ENCODE data around the gene APLP1. TPM values are rescaled to one million over a fixed set of nuclear protein-coding genes. Genes with fewer than 3 reads are reported as not detected.

APLP1 gene
- total and polyA plus RNA-seq, 2 experiments from 2014 or later, result 30.2 to 36.0 TPM

GRCh38 chr19:35847911-35848310, 20.5 kb upstream of the APLP1 start:
- H3K36me3 Mint-ChIP-seq (ENCODE audit: low read depth), result no peaks in the 10 kb centered on the region; the same call in 2 of the 3 replicates
- peaks cover 28% of the 10 kb centered on the region for H3K27me3 ChIP-seq (ENCODE audit: insufficient read depth)

More at GRCh38 chr19:35847911-35848310, 20.5 kb upstream of the APLP1 start:
- ATAC-seq, result no peak
- H3K4me3 ChIP-seq, result no peak overlapping the region
- peaks cover 30% of the 10 kb centered on the region for H3K4me1 Mint-ChIP-seq
- H3K4me2 ChIP-seq, result no peak overlapping the region
- no peak overlapping the region for H3K27ac Mint-ChIP-seq
- H3K9me2 ChIP-seq (ENCODE audit: insufficient read depth), result peaks cover 6% of the 10 kb centered on the region
- no peaks in the 10 kb centered on the region for H3K79me2 ChIP-seq (replicated peaks; ENCODE audit: insufficient read depth)
- no peaks in the 10 kb centered on the region for H3K36me3 ChIP-seq (ENCODE audit: insufficient read depth)
- H3F3A ChIP-seq (replicated peaks; ENCODE audit: low read depth), result 0 out of 2 replicates have a peak, but pooled peaks cover 3% of the 10 kb centered on the region
- peaks cover 2% of the 10 kb centered on the region; the same call in 1 of the 2 replicates for H4K20me1 ChIP-seq (replicated peaks; ENCODE audit: insufficient read depth)
- H3K9me3 Mint-ChIP-seq, result peaks cover 3% of the 10 kb centered on the region; the same call in 1 of the 3 replicates
- no peak overlapping the region for H3K4me3 Mint-ChIP-seq
- no peak overlapping the region for H2AFZ ChIP-seq
- no peak for DNase-seq (ENCODE audit: low spot score)
- H3K27ac ChIP-seq (ENCODE audit: low read depth), result no peak overlapping the region
- TF ChIP-seq EZH2phosphoT487 (IDR thresholded peaks at IDR 0.05; ENCODE audit: unreplicated experiment) (no peak), ZNF114 (CRISPR knock-in tag; IDR thresholded peaks at IDR 0.05) (no peak), ETS1 (IDR thresholded peaks at IDR 0.05) (no peak), ZNF331 (CRISPR knock-in tag; IDR thresholded peaks at IDR 0.05; ENCODE audit: low read depth) (no peak), EZH2 (IDR thresholded peaks at IDR 0.05; ENCODE audit: low read depth, unreplicated experiment) (no peak), NANOG (IDR thresholded peaks at IDR 0.05; ENCODE audit: borderline replicate concordance) (no peak), REST (IDR thresholded peaks at IDR 0.05; ENCODE audit: unreplicated experiment) (no peak), STAT1 (IDR thresholded peaks at IDR 0.05; ENCODE audit: unreplicated experiment) (no peak), POLR2AphosphoS5 (IDR thresholded peaks at IDR 0.05; ENCODE audit: low read depth) (no peak), CREB1 (CRISPR knock-in tag; IDR thresholded peaks at IDR 0.05; ENCODE audit: low read depth) (no peak), ZNF462 (CRISPR knock-in tag; IDR thresholded peaks at IDR 0.05) (no peak), CTCF (conservative IDR thresholded peaks at IDR 0.05; ENCODE audit: low read depth in 2 of 2) (no peak), JUNB (IDR thresholded peaks at IDR 0.05; ENCODE audit: unreplicated experiment) (no peak)
- peaks cover 53% of the 10 kb centered on the region for H3K27me3 Mint-ChIP-seq (ENCODE audit: insufficient read depth, low read depth, poor library complexity)
- peaks cover 23% of the 10 kb centered on the region for H3K4me1 ChIP-seq (ENCODE audit: insufficient read depth)

All from GM23338 (cell line).